ENCODE results near the gene GLB1L2.

GLB1L2 gene

GRCh38 chr11:134363592-134363991 is 31.8 kb downstream of the GLB1L2 start:
- no CpG with 5 or more reads among the region's 7 CpGs for WGBS (ENCODE audit: extremely low coverage, insufficient coverage, insufficient read length)
- no peaks in the 10 kb centered on the region for H3K36me3 ChIP-seq (ENCODE audit: control insufficient read depth in 1 of 2, insufficient read depth in 2 of 2, low read length in 2 of 2)
- no peak overlapping the region for H4K8ac ChIP-seq (ENCODE audit: low read depth, low read length)
- H3K79me2 ChIP-seq (ENCODE audit: control insufficient read depth, insufficient read depth, low read length, poor library complexity), result no peaks in the 10 kb centered on the region
- no peak overlapping the region for H3K23ac ChIP-seq (ENCODE audit: low read length)
- no peak overlapping the region for H2AFZ ChIP-seq (ENCODE audit: insufficient read depth, low read length, poor library complexity)
- H3K4me3 ChIP-seq (ENCODE audit: low read depth, low read length), result no peak overlapping the region
- no peak overlapping the region for H4K91ac ChIP-seq (ENCODE audit: low read depth, low read length)
- H3K18ac ChIP-seq (ENCODE audit: low read length), result no peak overlapping the region
- no peak overlapping the region for H3K4me2 ChIP-seq (ENCODE audit: low read length)
- no peak overlapping the region for H3K4ac ChIP-seq (ENCODE audit: low read depth, low read length)
- H3K9ac ChIP-seq (ENCODE audit: low read length), result no peak overlapping the region
- no peak overlapping the region for H2AK5ac ChIP-seq (ENCODE audit: low read length)
- no peak for DNase-seq
- H3K79me1 ChIP-seq (ENCODE audit: low read length), result no peaks in the 10 kb centered on the region
- no peak overlapping the region for H2BK5ac ChIP-seq (ENCODE audit: low read depth, low read length, poor library complexity)
- H2BK12ac ChIP-seq (ENCODE audit: low read length), result no peak overlapping the region
- no peaks in the 10 kb centered on the region for H3K9me3 ChIP-seq (ENCODE audit: insufficient read depth, low read depth, low read length)
- H3K4me1 ChIP-seq (ENCODE audit: control insufficient read depth in 1 of 2, insufficient read depth in 2 of 2, low read length in 2 of 2), result no peaks in the 10 kb centered on the region
- H3K27me3 ChIP-seq (ENCODE audit: insufficient read depth, low read length), result no peaks in the 10 kb centered on the region
- H3K27ac ChIP-seq (ENCODE audit: low read depth, low read length), result no peak overlapping the region
- H4K12ac ChIP-seq (ENCODE audit: low read depth, low read length), result no peak overlapping the region
- H2BK120ac ChIP-seq (ENCODE audit: insufficient read depth, low read length, poor library complexity), result no peak overlapping the region
- H3K14ac ChIP-seq (ENCODE audit: low read length), result no peak overlapping the region

GRCh38 chr11:134364261-134364660 is 32.5 kb downstream of the GLB1L2 start:
- H4K8ac ChIP-seq (ENCODE audit: low read depth, low read length), result no peak overlapping the region
- no peak overlapping the region for H3K18ac ChIP-seq (ENCODE audit: low read length)
- H3K27me3 ChIP-seq (ENCODE audit: insufficient read depth, low read length), result no peaks in the 10 kb centered on the region
- H3K9ac ChIP-seq (ENCODE audit: low read length), result no peak overlapping the region
- H3K79me1 ChIP-seq (ENCODE audit: low read length), result no peaks in the 10 kb centered on the region
- no peak overlapping the region for H3K4me2 ChIP-seq (ENCODE audit: low read length)
- no peaks in the 10 kb centered on the region for H3K9me3 ChIP-seq (ENCODE audit: insufficient read depth, low read depth, low read length)
- H2BK12ac ChIP-seq (ENCODE audit: low read length), result no peak overlapping the region
- H3K36me3 ChIP-seq (ENCODE audit: control insufficient read depth in 1 of 2, insufficient read depth in 2 of 2, low read length in 2 of 2), result no peaks in the 10 kb centered on the region
- no peak overlapping the region for H2AK5ac ChIP-seq (ENCODE audit: low read length)
- H4K12ac ChIP-seq (ENCODE audit: low read depth, low read length), result no peak overlapping the region
- no peaks in the 10 kb centered on the region for H3K4me1 ChIP-seq (ENCODE audit: control insufficient read depth in 1 of 2, insufficient read depth in 2 of 2, low read length in 2 of 2)
- no peak overlapping the region for H3K27ac ChIP-seq (ENCODE audit: low read depth, low read length)
- H3K14ac ChIP-seq (ENCODE audit: low read length), result no peak overlapping the region
- no peak overlapping the region for H2BK5ac ChIP-seq (ENCODE audit: low read depth, low read length, poor library complexity)
- no peak overlapping the region for H3K4me3 ChIP-seq (ENCODE audit: low read depth, low read length)
- DNase-seq, result no peak
- H3K23ac ChIP-seq (ENCODE audit: low read length), result no peak overlapping the region
- H2AFZ ChIP-seq (ENCODE audit: insufficient read depth, low read length, poor library complexity), result no peak overlapping the region
- H3K79me2 ChIP-seq (ENCODE audit: control insufficient read depth, insufficient read depth, low read length, poor library complexity), result no peaks in the 10 kb centered on the region
- no peak overlapping the region for H4K91ac ChIP-seq (ENCODE audit: low read depth, low read length)
- WGBS (ENCODE audit: extremely low coverage, insufficient coverage, insufficient read length), result no CpG with 5 or more reads among the region's 9 CpGs
- no peak overlapping the region for H3K4ac ChIP-seq (ENCODE audit: low read depth, low read length)
- no peak overlapping the region for H2BK120ac ChIP-seq (ENCODE audit: insufficient read depth, low read length, poor library complexity)

DNA sequence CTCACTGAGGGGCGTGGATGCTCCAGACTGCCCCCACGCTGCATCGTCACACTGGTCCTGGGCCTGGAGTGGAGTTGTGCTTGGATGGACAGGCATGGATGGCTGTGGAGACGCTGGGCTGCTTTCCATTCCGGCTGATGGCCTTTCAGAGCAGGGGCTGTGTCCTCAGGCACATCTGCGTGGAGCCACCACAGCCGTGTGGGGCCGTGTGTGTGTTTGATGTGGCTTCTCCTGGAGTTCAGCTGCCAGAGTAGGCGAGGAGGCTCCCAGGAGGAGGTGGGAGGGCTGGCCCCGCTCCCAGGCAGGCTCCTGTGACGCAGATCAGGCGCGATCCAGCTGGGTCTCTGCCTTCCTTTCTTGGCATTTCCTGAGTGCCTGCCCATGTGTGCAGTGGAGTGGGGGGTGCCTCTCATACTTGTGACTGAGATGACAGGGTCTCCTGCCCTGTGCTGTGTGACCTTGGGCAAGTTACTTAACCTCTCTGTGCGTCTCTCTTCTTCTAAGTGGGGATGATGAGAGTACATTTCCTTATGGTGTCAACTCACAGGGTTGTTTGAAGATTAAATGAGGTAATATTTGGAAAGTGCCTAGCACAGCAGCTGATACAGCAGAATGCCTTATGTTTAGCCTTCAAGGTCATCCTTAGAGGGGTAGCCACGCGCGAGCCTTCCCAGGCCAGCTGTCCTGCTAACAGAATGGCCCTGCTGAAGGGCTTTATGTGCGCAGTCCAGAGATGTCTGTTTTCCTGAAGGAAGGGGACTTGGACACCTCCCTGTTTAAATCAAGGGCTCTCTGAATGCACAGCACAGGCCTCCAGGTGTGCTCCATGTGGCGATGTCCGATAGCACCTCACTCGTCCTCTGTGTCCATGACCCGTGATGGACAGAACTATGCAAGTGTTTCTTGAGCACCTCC is 33.5 kb downstream of the GLB1L2 start:
- no peak overlapping the region for H2BK120ac ChIP-seq (ENCODE audit: insufficient read depth, low read length, poor library complexity)
- H3K23ac ChIP-seq (ENCODE audit: low read length), result no peak overlapping the region
- H3K27ac ChIP-seq (ENCODE audit: low read depth, low read length), result no peak overlapping the region
- no peak overlapping the region for H3K14ac ChIP-seq (ENCODE audit: low read length)
- no peak overlapping the region for H4K12ac ChIP-seq (ENCODE audit: low read depth, low read length)
- no peaks in the 10 kb centered on the region for H3K4me1 ChIP-seq (ENCODE audit: control insufficient read depth in 1 of 2, insufficient read depth in 2 of 2, low read length in 2 of 2)
- H3K79me1 ChIP-seq (ENCODE audit: low read length), result no peaks in the 10 kb centered on the region
- H3K9me3 ChIP-seq (ENCODE audit: insufficient read depth, low read depth, low read length), result no peaks in the 10 kb centered on the region
- H2BK5ac ChIP-seq (ENCODE audit: low read depth, low read length, poor library complexity), result no peak overlapping the region
- H3K79me2 ChIP-seq (ENCODE audit: control insufficient read depth, insufficient read depth, low read length, poor library complexity), result no peaks in the 10 kb centered on the region
- WGBS (ENCODE audit: extremely low coverage, insufficient coverage, insufficient read length), result no CpG with 5 or more reads among the region's 22 CpGs
- no peak overlapping the region for H2AFZ ChIP-seq (ENCODE audit: insufficient read depth, low read length, poor library complexity)
- H3K9ac ChIP-seq (ENCODE audit: low read length), result no peak overlapping the region
- no peak overlapping the region for H3K4me3 ChIP-seq (ENCODE audit: low read depth, low read length)
- no peak overlapping the region for H2BK12ac ChIP-seq (ENCODE audit: low read length)
- H3K36me3 ChIP-seq (ENCODE audit: control insufficient read depth in 1 of 2, insufficient read depth in 2 of 2, low read length in 2 of 2), result no peaks in the 10 kb centered on the region
- no peak overlapping the region for H3K4me2 ChIP-seq (ENCODE audit: low read length)
- H3K18ac ChIP-seq (ENCODE audit: low read length), result no peak overlapping the region
- no peak overlapping the region for H3K4ac ChIP-seq (ENCODE audit: low read depth, low read length)
- no peak overlapping the region for H4K91ac ChIP-seq (ENCODE audit: low read depth, low read length)
- no peak overlapping the region for H4K8ac ChIP-seq (ENCODE audit: low read depth, low read length)
- no peak overlapping the region for H2AK5ac ChIP-seq (ENCODE audit: low read length)
- no peak for DNase-seq
- no peaks in the 10 kb centered on the region for H3K27me3 ChIP-seq (ENCODE audit: insufficient read depth, low read length)

DNA sequence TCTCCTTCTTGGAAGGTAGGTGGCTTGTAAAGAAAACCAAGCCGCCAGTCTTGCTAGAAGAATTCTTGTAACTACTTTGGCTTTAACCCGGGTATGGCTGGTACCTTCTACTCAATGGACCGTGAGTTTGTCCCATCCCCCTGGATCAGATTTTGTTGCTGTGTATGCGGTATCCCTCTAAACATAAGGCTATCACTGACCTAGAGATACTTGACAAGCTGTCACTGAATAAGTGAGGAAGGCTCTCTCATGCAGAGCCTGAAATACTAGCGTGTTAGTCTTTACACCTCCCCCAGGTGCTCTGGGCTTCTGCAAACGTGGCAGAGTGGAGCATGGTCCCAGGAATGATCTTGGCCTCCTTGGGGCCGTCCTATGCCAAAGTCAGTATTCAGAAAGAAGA is 34.5 kb downstream of the GLB1L2 start:
- H3K14ac ChIP-seq (ENCODE audit: low read length), result no peak overlapping the region
- H3K79me2 ChIP-seq (ENCODE audit: control insufficient read depth, insufficient read depth, low read length, poor library complexity), result no peaks in the 10 kb centered on the region
- no peak for DNase-seq
- H3K27me3 ChIP-seq (ENCODE audit: insufficient read depth, low read length), result no peaks in the 10 kb centered on the region
- no peak overlapping the region for H3K23ac ChIP-seq (ENCODE audit: low read length)
- H4K12ac ChIP-seq (ENCODE audit: low read depth, low read length), result no peak overlapping the region
- no peak overlapping the region for H2BK12ac ChIP-seq (ENCODE audit: low read length)
- H4K91ac ChIP-seq (ENCODE audit: low read depth, low read length), result no peak overlapping the region
- no peaks in the 10 kb centered on the region for H3K9me3 ChIP-seq (ENCODE audit: insufficient read depth, low read depth, low read length)
- no peak overlapping the region for H3K27ac ChIP-seq (ENCODE audit: low read depth, low read length)
- no peak overlapping the region for H2AFZ ChIP-seq (ENCODE audit: insufficient read depth, low read length, poor library complexity)
- no peaks in the 10 kb centered on the region for H3K36me3 ChIP-seq (ENCODE audit: control insufficient read depth in 1 of 2, insufficient read depth in 2 of 2, low read length in 2 of 2)
- no peak overlapping the region for H2BK5ac ChIP-seq (ENCODE audit: low read depth, low read length, poor library complexity)
- WGBS (ENCODE audit: extremely low coverage, insufficient coverage, insufficient read length), result no CpG with 5 or more reads among the region's 7 CpGs
- H4K8ac ChIP-seq (ENCODE audit: low read depth, low read length), result no peak overlapping the region
- H3K18ac ChIP-seq (ENCODE audit: low read length), result no peak overlapping the region
- no peaks in the 10 kb centered on the region for H3K4me1 ChIP-seq (ENCODE audit: control insufficient read depth in 1 of 2, insufficient read depth in 2 of 2, low read length in 2 of 2)
- H3K79me1 ChIP-seq (ENCODE audit: low read length), result no peaks in the 10 kb centered on the region
- H2AK5ac ChIP-seq (ENCODE audit: low read length), result no peak overlapping the region
- no peak overlapping the region for H3K4ac ChIP-seq (ENCODE audit: low read depth, low read length)
- no peak overlapping the region for H3K9ac ChIP-seq (ENCODE audit: low read length)
- H2BK120ac ChIP-seq (ENCODE audit: insufficient read depth, low read length, poor library complexity), result no peak overlapping the region
- H3K4me2 ChIP-seq (ENCODE audit: low read length), result no peak overlapping the region
- no peak overlapping the region for H3K4me3 ChIP-seq (ENCODE audit: low read depth, low read length)

All from trophoblast cell (in vitro differentiated cells and primary cell).